WTC11 (cell line): ENCODE results near the gene SGTA. TPM values are rescaled to one million over a fixed set of nuclear protein-coding genes. Genes with fewer than 3 reads are reported as not detected.

Source experiments
- ATAC-seq: fragments of 200-7000 bp; cut with Tn5 transposase; 2 replicates; pipeline ENCODE4 v1.10.0; 2021; ENCODE audit warnings: mild to moderate bottlenecking, moderate library complexity
- CTCF ChIA-PET: fragments of 300-600 bp; sonication (Branson Sonifier 250); formaldehyde crosslinking; loops from one replicate; lab custom pipeline; 2021; ENCODE audit warnings: antibody characterized with exemption; lab: Charles Lee
- POLR2A ChIA-PET: fragments of 350-600 bp; sonication (Branson Sonifier 250); formaldehyde crosslinking; loops from one replicate; lab custom pipeline; 2021; ENCODE audit warnings: antibody characterized with exemption; lab: Charles Lee
- DNase-seq: peaks from one replicate; pipeline ENCODE4 v3.0.0; 2021; ENCODE audit warnings: low spot score
- H3K27ac Mint-ChIP-seq: 2 replicates; pipeline ENCODE4 v1.8.0; 2021; ENCODE audit warnings: mixed read lengths
- H3K27me3 Mint-ChIP-seq: 2 replicates; pipeline ENCODE4 v1.8.0; 2021; ENCODE audit warnings: low read depth, mild to moderate bottlenecking, moderate library complexity, mixed read lengths
- H3K36me3 Mint-ChIP-seq: 2 replicates; pipeline ENCODE4 v1.8.0; 2021; ENCODE audit warnings: mixed read lengths
- H3K4me1 Mint-ChIP-seq: 2 replicates; pipeline ENCODE4 v1.8.0; 2022; ENCODE audit warnings: mixed read lengths
- H3K4me3 Mint-ChIP-seq: 2 replicates; pipeline ENCODE4 v1.8.0; 2021; ENCODE audit warnings: mild to moderate bottlenecking, moderate library complexity, mixed read lengths
- H3K9me3 Mint-ChIP-seq: 2 replicates; pipeline ENCODE4 v1.8.0; 2021; ENCODE audit warnings: mixed read lengths
- CDX4 ChIP-seq: fragments of 250-450 bp; sonication (Bioruptor Pico); IDR thresholded peaks from 2 replicates; pipeline ENCODE4 v1.9.0; 2021; ENCODE audit warnings: moderate library complexity, mild to moderate bottlenecking, inconsistent platforms, borderline replicate concordance
- EMX1 ChIP-seq: fragments of 250-450 bp; sonication (Bioruptor Pico); IDR thresholded peaks from 2 replicates; pipeline ENCODE4 v1.8.0; 2021; ENCODE audit warnings: mild to moderate bottlenecking
- FOXK1 ChIP-seq: sonication (generic); formaldehyde crosslinking; IDR thresholded peaks from 2 replicates; pipeline ENCODE4 v1.8.0; 2022; ENCODE audit warnings: mild to moderate bottlenecking, moderate library complexity, missing genetic modification reagents
- GTF2I ChIP-seq: fragments of 250-450 bp; sonication (Bioruptor Pico); conservative IDR thresholded peaks from 2 replicates; pipeline ENCODE4 v1.4.0; 2021; ENCODE audit warnings: mild to moderate bottlenecking
- HMGXB4 ChIP-seq: sonication (generic); formaldehyde crosslinking; IDR thresholded peaks from 2 replicates; pipeline ENCODE4 v1.8.1; 2023; ENCODE audit warnings: mild to moderate bottlenecking, moderate library complexity, missing genetic modification reagents
- KAT7 ChIP-seq: sonication (generic); formaldehyde crosslinking; IDR thresholded peaks from 2 replicates; pipeline ENCODE4 v1.8.1; 2023; ENCODE audit warnings: missing genetic modification reagents, mild to moderate bottlenecking, borderline replicate concordance
- MLX ChIP-seq: sonication (generic); formaldehyde crosslinking; IDR thresholded peaks from 2 replicates; pipeline ENCODE4 v1.8.1; 2023; ENCODE audit warnings: mild to moderate bottlenecking, missing genetic modification reagents, moderate library complexity
- PREB ChIP-seq: sonication (generic); formaldehyde crosslinking; IDR thresholded peaks from 2 replicates; pipeline ENCODE4 v1.8.1; 2022; ENCODE audit warnings: mild to moderate bottlenecking, missing genetic modification reagents, moderate library complexity, borderline replicate concordance
- TCF7 ChIP-seq: sonication (generic); formaldehyde crosslinking; IDR thresholded peaks from 2 replicates; pipeline ENCODE4 v1.8.0; 2022; ENCODE audit warnings: mild to moderate bottlenecking, low read depth, missing genetic modification reagents, moderate library complexity
- ZNF138 ChIP-seq: sonication (generic); formaldehyde crosslinking; conservative IDR thresholded peaks from 2 replicates; pipeline ENCODE4 v1.8.1; 2022; ENCODE audit warnings: mild to moderate bottlenecking, moderate library complexity, missing genetic modification reagents
- ZNF671 ChIP-seq: fragments of 250-450 bp; sonication (Bioruptor Pico); IDR thresholded peaks from 2 replicates; pipeline ENCODE4 v1.8.0; 2021; ENCODE audit warnings: mild to moderate bottlenecking
- total RNA-seq: library from RNA; stranded (reverse); gene quantifications from 3 replicates; pipeline ENCODE4 v1.2.3, GENCODE V29; 2021
- TF ChIP-seq, protein P1 (sequence below): sonication (generic); formaldehyde crosslinking; IDR thresholded peaks from 2 replicates; pipeline ENCODE4 v1.8.0; 2023; ENCODE audit warnings: mild to moderate bottlenecking, missing genetic modification reagents
- TF ChIP-seq, protein P2 (sequence below): fragments of 250-450 bp; sonication (Bioruptor Pico); IDR thresholded peaks from 2 replicates; pipeline ENCODE4 v1.9.0; 2021; ENCODE audit warnings: mild to moderate bottlenecking
- TF ChIP-seq, protein P3 (sequence below): sonication (generic); formaldehyde crosslinking; IDR thresholded peaks from 2 replicates; pipeline ENCODE4 v1.8.0; 2023; ENCODE audit warnings: missing genetic modification reagents, mild to moderate bottlenecking, borderline replicate concordance
- TF ChIP-seq, protein P4 (sequence below): sonication (generic); formaldehyde crosslinking; IDR thresholded peaks from 2 replicates; pipeline ENCODE4 v1.8.0; 2023; ENCODE audit warnings: missing genetic modification reagents
- TF ChIP-seq, protein P5 (sequence below): fragments of 200-600 bp; IDR thresholded peaks from 2 replicates; pipeline ENCODE4 v1.8.0; 2022; ENCODE audit warnings: antibody characterized with exemption

Gene SGTA
- total RNA-seq, 1 experiment from 2014 or later = 91.2 TPM

DNA sequence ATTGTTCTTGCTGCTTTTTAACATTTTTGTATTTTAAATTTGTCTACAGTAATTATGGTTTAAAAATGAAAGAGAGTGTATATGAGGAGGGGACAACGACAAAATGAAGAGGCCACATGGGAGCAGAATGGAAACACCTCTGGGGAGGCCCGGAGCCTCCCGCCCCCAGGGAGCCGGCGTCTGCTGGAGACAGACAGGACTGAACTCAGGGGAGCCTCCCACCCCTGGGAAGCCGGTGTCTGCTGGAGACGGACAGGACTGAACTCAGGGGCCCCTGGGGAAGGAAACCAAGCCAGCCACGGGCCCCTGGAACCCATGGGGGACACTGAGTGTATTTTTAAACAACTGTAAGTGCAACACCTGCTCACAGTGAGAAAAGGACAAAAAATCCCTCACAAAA lies 26.6 kb downstream of the SGTA start (continued):
- TF ChIP-seq, protein P1, sequence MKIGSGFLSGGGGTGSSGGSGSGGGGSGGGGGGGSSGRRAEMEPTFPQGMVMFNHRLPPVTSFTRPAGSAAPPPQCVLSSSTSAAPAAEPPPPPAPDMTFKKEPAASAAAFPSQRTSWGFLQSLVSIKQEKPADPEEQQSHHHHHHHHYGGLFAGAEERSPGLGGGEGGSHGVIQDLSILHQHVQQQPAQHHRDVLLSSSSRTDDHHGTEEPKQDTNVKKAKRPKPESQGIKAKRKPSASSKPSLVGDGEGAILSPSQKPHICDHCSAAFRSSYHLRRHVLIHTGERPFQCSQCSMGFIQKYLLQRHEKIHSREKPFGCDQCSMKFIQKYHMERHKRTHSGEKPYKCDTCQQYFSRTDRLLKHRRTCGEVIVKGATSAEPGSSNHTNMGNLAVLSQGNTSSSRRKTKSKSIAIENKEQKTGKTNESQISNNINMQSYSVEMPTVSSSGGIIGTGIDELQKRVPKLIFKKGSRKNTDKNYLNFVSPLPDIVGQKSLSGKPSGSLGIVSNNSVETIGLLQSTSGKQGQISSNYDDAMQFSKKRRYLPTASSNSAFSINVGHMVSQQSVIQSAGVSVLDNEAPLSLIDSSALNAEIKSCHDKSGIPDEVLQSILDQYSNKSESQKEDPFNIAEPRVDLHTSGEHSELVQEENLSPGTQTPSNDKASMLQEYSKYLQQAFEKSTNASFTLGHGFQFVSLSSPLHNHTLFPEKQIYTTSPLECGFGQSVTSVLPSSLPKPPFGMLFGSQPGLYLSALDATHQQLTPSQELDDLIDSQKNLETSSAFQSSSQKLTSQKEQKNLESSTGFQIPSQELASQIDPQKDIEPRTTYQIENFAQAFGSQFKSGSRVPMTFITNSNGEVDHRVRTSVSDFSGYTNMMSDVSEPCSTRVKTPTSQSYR = no peak
- TF ChIP-seq, protein P2, sequence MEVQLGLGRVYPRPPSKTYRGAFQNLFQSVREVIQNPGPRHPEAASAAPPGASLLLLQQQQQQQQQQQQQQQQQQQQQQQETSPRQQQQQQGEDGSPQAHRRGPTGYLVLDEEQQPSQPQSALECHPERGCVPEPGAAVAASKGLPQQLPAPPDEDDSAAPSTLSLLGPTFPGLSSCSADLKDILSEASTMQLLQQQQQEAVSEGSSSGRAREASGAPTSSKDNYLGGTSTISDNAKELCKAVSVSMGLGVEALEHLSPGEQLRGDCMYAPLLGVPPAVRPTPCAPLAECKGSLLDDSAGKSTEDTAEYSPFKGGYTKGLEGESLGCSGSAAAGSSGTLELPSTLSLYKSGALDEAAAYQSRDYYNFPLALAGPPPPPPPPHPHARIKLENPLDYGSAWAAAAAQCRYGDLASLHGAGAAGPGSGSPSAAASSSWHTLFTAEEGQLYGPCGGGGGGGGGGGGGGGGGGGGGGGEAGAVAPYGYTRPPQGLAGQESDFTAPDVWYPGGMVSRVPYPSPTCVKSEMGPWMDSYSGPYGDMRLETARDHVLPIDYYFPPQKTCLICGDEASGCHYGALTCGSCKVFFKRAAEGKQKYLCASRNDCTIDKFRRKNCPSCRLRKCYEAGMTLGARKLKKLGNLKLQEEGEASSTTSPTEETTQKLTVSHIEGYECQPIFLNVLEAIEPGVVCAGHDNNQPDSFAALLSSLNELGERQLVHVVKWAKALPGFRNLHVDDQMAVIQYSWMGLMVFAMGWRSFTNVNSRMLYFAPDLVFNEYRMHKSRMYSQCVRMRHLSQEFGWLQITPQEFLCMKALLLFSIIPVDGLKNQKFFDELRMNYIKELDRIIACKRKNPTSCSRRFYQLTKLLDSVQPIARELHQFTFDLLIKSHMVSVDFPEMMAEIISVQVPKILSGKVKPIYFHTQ (CRISPR knock-in tag) = no peak
- TF ChIP-seq, protein P3, sequence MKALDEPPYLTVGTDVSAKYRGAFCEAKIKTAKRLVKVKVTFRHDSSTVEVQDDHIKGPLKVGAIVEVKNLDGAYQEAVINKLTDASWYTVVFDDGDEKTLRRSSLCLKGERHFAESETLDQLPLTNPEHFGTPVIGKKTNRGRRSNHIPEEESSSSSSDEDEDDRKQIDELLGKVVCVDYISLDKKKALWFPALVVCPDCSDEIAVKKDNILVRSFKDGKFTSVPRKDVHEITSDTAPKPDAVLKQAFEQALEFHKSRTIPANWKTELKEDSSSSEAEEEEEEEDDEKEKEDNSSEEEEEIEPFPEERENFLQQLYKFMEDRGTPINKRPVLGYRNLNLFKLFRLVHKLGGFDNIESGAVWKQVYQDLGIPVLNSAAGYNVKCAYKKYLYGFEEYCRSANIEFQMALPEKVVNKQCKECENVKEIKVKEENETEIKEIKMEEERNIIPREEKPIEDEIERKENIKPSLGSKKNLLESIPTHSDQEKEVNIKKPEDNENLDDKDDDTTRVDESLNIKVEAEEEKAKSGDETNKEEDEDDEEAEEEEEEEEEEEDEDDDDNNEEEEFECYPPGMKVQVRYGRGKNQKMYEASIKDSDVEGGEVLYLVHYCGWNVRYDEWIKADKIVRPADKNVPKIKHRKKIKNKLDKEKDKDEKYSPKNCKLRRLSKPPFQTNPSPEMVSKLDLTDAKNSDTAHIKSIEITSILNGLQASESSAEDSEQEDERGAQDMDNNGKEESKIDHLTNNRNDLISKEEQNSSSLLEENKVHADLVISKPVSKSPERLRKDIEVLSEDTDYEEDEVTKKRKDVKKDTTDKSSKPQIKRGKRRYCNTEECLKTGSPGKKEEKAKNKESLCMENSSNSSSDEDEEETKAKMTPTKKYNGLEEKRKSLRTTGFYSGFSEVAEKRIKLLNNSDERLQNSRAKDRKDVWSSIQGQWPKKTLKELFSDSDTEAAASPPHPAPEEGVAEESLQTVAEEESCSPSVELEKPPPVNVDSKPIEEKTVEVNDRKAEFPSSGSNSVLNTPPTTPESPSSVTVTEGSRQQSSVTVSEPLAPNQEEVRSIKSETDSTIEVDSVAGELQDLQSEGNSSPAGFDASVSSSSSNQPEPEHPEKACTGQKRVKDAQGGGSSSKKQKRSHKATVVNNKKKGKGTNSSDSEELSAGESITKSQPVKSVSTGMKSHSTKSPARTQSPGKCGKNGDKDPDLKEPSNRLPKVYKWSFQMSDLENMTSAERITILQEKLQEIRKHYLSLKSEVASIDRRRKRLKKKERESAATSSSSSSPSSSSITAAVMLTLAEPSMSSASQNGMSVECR (CRISPR knock-in tag) = no peak
- TF ChIP-seq GTF2I (CRISPR knock-in tag) = no peak
- TF ChIP-seq ZNF671 (CRISPR knock-in tag) = no peak
- TF ChIP-seq, protein P4, sequence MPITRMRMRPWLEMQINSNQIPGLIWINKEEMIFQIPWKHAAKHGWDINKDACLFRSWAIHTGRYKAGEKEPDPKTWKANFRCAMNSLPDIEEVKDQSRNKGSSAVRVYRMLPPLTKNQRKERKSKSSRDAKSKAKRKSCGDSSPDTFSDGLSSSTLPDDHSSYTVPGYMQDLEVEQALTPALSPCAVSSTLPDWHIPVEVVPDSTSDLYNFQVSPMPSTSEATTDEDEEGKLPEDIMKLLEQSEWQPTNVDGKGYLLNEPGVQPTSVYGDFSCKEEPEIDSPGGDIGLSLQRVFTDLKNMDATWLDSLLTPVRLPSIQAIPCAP (CRISPR knock-in tag) = no peak
- no peak for TF ChIP-seq EMX1 (CRISPR knock-in tag)

DNA sequence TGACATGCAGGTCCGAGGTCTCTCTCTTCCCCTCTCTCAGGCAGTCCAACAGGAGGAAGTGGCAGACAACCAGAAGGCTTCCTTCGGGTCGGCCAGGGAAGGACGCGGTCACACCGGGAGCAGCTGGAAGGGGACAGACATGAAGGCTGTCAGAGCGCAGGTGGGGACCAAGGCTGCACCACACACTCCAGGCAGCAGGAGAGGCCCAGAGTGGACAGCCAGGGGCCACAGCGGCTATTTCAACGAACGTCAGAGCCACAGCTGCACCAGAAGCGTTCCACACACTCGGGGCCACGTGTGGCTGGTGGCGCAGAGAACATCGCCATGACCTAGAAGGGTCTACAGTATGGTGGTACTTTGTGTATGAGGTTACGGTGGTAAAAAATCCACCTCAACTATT lies 27.3 kb downstream of the SGTA start:
- POLR2A ChIA-PET = no interaction called here
- CTCF ChIA-PET = no interaction called here
- no peaks in the 10 kb centered on the region for H3K4me1 Mint-ChIP-seq

DNA sequence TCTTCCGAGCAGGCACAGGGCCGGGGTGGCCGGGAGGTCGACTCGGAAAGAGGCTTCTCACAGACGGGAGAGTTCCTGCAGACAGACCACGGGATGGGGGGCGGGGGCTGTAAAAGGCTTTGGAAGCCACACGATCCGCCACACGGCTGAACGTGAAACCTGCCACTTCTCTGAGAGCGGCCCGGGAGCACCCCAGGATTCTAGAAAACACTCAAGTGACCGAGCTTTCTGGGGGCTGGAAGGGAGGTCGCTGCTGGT lies 27.7 kb downstream of the SGTA start:
- DNase-seq (no peak), ATAC-seq (no peak)
- H3K4me1 Mint-ChIP-seq = no peaks in the 10 kb centered on the region
- no peak overlapping the region for H3K4me3 Mint-ChIP-seq
- H3K27ac Mint-ChIP-seq = no peak overlapping the region
- no peaks in the 10 kb centered on the region for H3K27me3 Mint-ChIP-seq
- no peaks in the 10 kb centered on the region for H3K9me3 Mint-ChIP-seq
- ChIA-PET CTCF (no interaction called here), POLR2A (no interaction called here)
- peaks cover 35% of the 10 kb centered on the region for H3K36me3 Mint-ChIP-seq
- no peak for TF ChIP-seq MLX (CRISPR knock-in tag)
- TF ChIP-seq, protein P5, sequence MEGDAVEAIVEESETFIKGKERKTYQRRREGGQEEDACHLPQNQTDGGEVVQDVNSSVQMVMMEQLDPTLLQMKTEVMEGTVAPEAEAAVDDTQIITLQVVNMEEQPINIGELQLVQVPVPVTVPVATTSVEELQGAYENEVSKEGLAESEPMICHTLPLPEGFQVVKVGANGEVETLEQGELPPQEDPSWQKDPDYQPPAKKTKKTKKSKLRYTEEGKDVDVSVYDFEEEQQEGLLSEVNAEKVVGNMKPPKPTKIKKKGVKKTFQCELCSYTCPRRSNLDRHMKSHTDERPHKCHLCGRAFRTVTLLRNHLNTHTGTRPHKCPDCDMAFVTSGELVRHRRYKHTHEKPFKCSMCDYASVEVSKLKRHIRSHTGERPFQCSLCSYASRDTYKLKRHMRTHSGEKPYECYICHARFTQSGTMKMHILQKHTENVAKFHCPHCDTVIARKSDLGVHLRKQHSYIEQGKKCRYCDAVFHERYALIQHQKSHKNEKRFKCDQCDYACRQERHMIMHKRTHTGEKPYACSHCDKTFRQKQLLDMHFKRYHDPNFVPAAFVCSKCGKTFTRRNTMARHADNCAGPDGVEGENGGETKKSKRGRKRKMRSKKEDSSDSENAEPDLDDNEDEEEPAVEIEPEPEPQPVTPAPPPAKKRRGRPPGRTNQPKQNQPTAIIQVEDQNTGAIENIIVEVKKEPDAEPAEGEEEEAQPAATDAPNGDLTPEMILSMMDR = no peak
- no peak for TF ChIP-seq CDX4
- TF ChIP-seq PREB (CRISPR knock-in tag) = no peak
- no peak for TF ChIP-seq TCF7 (CRISPR knock-in tag)
- TF ChIP-seq GTF2I (CRISPR knock-in tag) = no peak

More for the DNA sequence above, 27.3 kb downstream of the SGTA start:
- no peak for TF ChIP-seq HMGXB4 (CRISPR knock-in tag)
- no peak for TF ChIP-seq ZNF138
- TF ChIP-seq FOXK1 (CRISPR knock-in tag) = no peak
- no peak for TF ChIP-seq KAT7 (CRISPR knock-in tag)
- no peak for TF ChIP-seq ZNF671 (CRISPR knock-in tag)
- TF ChIP-seq, all 79 proteins: peak for 0
- DNase-seq (no peak), ATAC-seq (no peak)
- Mint-ChIP-seq H3K27me3 (no peaks in the 10 kb centered on the region), H3K27ac (no peak overlapping the region), H3K36me3 (peaks cover 37% of the 10 kb centered on the region), H3K4me3 (no peak overlapping the region), H3K9me3 (no peaks in the 10 kb centered on the region)
